GM18507 (cell line): ENCODE data around the gene FOXF1.

ENCODE experiments used
- DNase-seq: peaks from one replicate; pipeline ENCODE4 v3.0.0; 2011; ENCODE audit warnings: low read depth; ENCODE audit not compliant: insufficient read length; ENCODE audit errors: extremely low spot score
- FAIRE-seq: peaks from 2 replicates; lab custom pipeline; 2011; peaks lifted over from hg19 to GRCh38; lab: Jason Lieb, UNC

FOXF1 gene

GRCh38 chr16:86514481-86515376 is 4.4 kb downstream of the FOXF1 start:
- FAIRE-seq (no peak), DNase-seq (no peak)

GRCh38 chr16:86515413-86515776 is 5.1 kb downstream of the FOXF1 start:
- FAIRE-seq (no peak), DNase-seq (no peak)

- DNase-seq (no peak), FAIRE-seq (no peak)
These were observed 5.7 kb downstream of the FOXF1 start for GRCh38 chr16:86515777-86516622.

- no peak for FAIRE-seq
These were observed 6.3 kb downstream of the FOXF1 start for GRCh38 chr16:86516623-86517003.

GRCh38 chr16:86517033-86517432 is 6.7 kb downstream of the FOXF1 start:
- DNase-seq (no peak), FAIRE-seq (no peak)

More at GRCh38 chr16:86516623-86517003, 6.3 kb downstream of the FOXF1 start:
- no peak for DNase-seq

GRCh38 chr16:86517652-86518258 is 7.4 kb downstream of the FOXF1 start:
- DNase-seq (no peak), FAIRE-seq (no peak)

GRCh38 chr16:86519007-86519648 is 8.8 kb downstream of the FOXF1 start:
- FAIRE-seq (no peak), DNase-seq (no peak)

GRCh38 chr16:86519649-86520316 is 9.5 kb downstream of the FOXF1 start:
- DNase-seq (peak; percentile 42), FAIRE-seq (peak; percentile 77)

GRCh38 chr16:86520317-86521210 is 10.2 kb downstream of the FOXF1 start:
- FAIRE-seq (no peak), DNase-seq (no peak)

- DNase-seq (no peak), FAIRE-seq (no peak)
These were observed 11.2 kb downstream of the FOXF1 start for GRCh38 chr16:86521236-86522197.

GRCh38 chr16:86522634-86523033 is 12.3 kb downstream of the FOXF1 start:
- FAIRE-seq (no peak), DNase-seq (no peak)

GRCh38 chr16:86523166-86523740 is 12.9 kb downstream of the FOXF1 start:
- no peak for FAIRE-seq

GRCh38 chr16:86524029-86524428 is 13.7 kb downstream of the FOXF1 start:
- DNase-seq (no peak), FAIRE-seq (no peak)

More at GRCh38 chr16:86523166-86523740, 12.9 kb downstream of the FOXF1 start:
- no peak for DNase-seq

GRCh38 chr16:86525696-86526095 is 15.4 kb downstream of the FOXF1 start:
- no peak for FAIRE-seq

GRCh38 chr16:86527366-86527765 is 17.0 kb downstream of the FOXF1 start:
- DNase-seq (no peak), FAIRE-seq (no peak)

More at GRCh38 chr16:86525696-86526095, 15.4 kb downstream of the FOXF1 start:
- no peak for DNase-seq

GRCh38 chr16:86528061-86528929 is 18.0 kb downstream of the FOXF1 start:
- no peak for FAIRE-seq
- no peak for DNase-seq
